GM21717 (cell line): ENCODE data around the gene MGMT.

Experiments
- ATAC-seq: cut with Tn5 transposase; IDR thresholded peaks from one replicate; pipeline ENCODE4 v1.9.1; 2021; ENCODE audit warnings: mild to moderate bottlenecking, moderate library complexity; ENCODE audit not compliant: unreplicated experiment

Gene MGMT

DNA sequence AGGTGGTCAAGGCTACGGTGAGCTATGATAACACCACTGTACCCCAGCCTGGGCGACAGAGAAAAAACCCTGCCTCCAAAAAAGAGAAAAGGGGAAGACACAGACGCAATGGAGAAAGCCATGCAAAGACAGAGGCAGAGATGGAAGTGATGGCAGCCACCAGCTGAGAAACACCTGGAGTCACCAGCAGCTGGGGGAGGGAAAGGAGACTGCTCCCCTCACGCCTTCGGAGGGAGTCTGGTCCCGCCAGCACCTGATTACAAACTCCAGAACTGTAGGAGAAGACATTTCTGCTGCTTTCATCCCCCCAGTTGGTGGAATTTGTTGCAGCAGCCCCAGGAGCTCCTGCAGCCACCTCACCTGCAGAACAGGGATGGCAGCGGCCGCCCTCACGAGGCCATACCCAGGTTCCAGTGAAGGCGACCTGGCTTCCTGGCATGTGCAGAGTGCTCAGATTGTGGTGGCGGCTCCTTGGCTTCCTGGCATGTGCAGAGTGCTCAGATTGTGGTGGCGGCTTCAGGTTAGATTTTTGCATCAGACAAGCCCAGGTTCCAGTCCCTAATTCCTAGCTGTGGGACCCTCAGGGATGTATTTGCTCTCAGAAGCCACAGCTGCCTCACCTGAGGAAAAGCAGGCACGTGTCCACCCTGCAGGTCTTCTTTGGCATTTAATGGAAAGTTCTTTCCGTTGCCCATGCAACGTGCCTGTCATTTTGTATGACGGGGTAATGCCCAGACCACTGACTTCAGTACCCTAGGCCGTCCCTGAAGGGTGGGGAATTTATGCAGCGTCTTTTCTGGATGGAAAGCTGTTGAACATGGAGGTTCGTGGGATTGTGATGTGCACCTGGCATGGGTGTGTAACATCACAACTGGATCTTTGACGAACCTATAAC, 314.1 kb downstream of the MGMT start:
- ATAC-seq = no peak

- ATAC-seq = no peak
Measured at GRCh38 chr10:129784291-129784690, 317.2 kb downstream of the MGMT start.

GRCh38 chr10:129784891-129785290, 317.9 kb downstream of the MGMT start:
- no peak for ATAC-seq

- ATAC-seq = no peak
Measured at GRCh38 chr10:129785536-129785981, 318.5 kb downstream of the MGMT start.

DNA sequence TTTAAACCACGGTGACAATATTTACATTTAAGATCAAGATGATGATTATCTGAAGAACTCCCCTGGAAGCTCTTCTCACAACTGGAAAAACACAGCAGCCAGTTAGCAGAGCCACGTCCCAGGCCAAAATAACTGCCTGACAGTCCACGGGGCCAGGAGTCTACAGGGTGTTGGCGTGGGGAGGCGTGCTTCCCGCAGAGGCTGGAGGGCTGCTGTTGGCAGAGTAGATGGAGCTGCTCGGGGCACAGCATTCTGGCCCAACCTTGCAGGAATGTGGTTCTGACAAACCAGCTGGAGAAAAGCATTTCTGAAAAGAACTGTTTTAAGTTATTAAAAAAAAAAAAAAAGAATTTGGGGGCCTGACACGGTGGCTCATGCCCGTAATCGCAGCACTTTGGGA, 319.2 kb downstream of the MGMT start:
- ATAC-seq = no peak

GRCh38 chr10:129787557-129787956, 320.5 kb downstream of the MGMT start:
- ATAC-seq = no peak

DNA sequence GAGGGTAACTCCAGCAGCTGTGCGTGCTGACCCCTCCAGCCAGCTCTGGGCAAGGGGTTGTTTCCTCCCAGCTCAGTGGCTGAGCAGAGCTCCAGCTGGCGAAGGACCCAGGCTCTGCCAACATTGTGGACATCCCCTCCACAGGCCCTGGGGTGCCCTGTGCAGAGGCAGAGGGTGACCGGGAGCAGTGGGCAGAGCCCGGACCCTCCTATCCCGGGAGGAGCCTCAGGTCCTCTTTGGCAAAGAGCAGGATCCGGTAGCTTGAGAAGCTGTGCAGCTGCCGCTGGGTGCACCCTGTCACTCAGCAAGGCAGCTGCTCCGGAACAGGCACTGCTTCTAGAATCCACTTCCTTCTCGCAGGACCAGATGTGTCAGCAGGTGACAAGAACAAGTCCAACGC, 321.2 kb downstream of the MGMT start:
- no peak for ATAC-seq

DNA sequence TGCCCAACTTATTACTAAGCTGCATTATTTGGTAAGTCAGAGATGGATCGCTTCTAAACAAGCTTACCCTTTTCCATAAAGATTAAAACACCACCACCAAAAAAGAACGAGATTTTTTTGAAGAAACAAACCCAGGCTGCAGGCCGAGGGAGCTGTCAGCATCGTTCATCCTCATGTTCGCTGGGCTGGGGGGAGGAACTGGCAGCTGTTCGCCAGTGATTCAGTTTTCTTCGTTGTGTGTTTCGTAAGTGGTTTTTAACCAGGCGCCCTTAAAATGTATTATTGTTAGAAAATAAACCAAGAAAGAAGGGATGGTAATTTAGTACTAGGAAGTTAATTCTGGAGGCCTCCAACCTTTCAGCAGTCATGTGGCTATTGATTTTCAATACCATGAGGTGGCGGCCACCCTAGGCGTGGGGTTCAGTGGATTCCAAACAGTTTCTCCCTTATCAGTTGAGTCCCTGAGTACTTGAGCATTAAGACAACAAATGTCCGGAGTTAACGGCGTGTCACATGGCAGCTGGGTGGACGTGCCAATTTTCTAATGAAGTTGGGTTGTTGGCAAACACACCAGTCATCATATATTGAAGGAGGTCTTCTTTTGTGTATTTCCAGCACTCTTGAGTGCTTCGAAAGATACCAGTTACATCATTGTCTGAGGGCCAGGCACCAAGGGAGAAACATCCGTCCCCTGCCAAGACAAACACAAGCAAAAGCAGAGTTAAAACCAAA, 323.8 kb downstream of the MGMT start:
- ATAC-seq = no peak

- no peak for ATAC-seq
Measured at GRCh38 chr10:129792141-129792540, 325.1 kb downstream of the MGMT start.

- no peak for ATAC-seq
Measured at GRCh38 chr10:129792864-129793263, 325.8 kb downstream of the MGMT start.

- ATAC-seq = no peak
Measured at GRCh38 chr10:129793479-129793878, 326.4 kb downstream of the MGMT start.

GRCh38 chr10:129793996-129794395, 327.0 kb downstream of the MGMT start:
- no peak for ATAC-seq

GRCh38 chr10:129796710-129797420, 329.8 kb downstream of the MGMT start:
- no peak for ATAC-seq

DNA sequence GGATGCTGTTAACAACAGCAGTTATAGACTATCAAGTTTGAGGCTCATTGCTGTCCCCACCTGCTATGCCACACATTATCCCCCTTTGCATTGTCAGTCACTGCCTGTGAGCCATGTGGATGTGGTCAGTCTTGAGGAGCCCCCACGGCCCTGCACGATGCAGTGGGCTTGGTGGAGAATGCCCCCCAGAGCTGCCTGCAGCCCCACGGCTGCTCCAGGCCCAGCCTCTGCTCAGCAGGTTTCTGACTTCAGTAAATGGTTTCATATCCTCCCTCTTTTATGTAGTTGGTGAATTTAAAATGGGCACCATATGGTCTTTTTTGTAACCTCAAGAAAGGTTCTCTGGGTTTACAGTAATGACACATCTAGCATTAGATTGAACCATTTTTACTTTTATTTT, 332.9 kb downstream of the MGMT start:
- no peak for ATAC-seq

DNA sequence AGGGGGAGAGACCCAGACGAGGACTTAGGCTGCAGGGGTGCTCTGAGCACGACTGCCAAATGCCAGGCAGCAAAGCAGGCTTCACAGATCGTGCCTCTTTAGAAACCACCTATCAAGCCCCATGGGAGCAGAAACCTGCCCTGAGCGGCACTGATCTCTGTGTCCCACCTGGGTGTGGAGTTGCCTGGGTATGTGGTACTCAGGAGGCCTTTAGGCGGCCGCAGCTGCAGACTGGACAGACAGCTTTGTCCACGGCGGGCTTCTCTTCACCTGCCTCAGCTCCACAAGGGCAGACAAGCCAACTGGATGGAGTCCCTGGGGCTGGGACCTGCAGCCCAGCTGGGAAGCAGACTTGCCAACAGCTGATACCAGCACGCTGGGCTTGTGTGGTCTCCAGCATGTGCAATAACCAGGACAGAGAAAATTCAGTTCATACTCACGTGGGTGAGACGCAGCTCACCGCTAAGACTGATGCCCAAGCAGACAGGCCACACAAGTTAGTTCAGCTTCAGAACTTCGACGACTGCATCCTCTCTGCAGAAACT, 333.8 kb downstream of the MGMT start:
- ATAC-seq = no peak

GRCh38 chr10:129807211-129807610, 340.2 kb downstream of the MGMT start:
- no peak for ATAC-seq

- no peak for ATAC-seq
Measured at GRCh38 chr10:129808092-129808983, 341.3 kb downstream of the MGMT start.

DNA sequence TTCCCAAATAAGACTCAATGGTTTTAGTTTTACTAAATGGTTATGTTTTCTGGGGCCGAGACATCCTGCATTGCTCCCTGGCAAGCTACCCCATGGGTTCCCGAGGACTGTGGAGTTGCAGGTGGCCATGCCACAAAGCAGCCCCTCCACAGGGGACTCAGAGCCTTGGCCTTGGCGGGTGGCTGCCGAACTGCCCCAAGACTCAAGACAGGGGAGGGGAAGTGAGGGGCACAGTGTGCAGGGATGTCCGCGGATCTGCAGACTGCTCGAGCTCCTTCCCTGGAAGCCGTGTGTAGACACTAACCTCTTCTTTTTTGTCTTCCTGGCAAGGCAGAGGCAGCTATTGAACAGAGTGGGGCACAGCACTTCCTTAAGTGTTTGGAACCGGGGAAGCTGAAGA, 342.4 kb downstream of the MGMT start:
- no peak for ATAC-seq

DNA sequence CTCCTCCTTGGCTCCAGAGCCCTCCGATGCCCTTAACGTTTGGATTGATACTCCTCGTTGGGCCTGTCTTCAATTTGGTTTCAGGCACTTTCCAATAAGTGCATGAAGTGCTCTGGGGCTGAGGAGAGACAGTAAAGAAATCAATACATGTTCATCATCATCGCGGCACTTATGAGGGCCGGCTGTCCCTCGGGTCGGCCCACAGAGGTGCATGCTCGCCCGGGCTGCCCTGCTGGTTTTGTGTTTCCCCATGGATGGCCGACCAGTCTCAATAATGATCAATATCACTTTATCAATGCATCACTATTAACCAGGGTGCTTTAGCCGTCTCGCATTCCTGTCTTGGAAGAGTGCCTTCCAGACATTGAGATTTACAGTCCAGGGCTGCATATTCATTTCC, 342.8 kb downstream of the MGMT start:
- no peak for ATAC-seq

DNA sequence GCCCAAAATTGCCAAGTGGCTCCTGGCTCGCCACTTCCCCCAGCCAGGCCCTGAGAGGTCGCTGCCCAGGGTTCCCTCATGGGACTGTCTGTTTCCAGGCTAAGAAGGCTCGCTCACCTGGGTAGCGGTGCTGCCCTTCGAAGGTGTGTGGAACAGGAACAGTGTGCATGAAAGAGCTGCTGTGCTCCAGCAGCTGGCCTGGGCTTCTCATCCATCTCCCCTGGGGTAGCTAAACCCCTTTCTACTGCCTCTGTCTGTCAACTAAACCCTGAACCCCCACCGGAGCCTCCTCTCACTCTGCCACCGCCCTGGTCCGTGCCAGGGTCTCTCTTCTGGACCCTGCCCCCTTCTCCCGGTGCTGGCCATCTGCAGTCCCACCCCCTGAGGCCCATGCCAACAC, 344.2 kb downstream of the MGMT start:
- no peak for ATAC-seq
